CD8-positive, alpha-beta memory T cell (primary cell): ENCODE measurements around the gene ZNF77. TPM values are rescaled to one million over a fixed set of nuclear protein-coding genes. Genes with fewer than 3 reads are reported as not detected.
A peak's percentile ranks its signal among the peaks of the same experiment; 100 is the strongest.
"Not testable (repeated sequence)": the region's sequence is repeated elsewhere in the genome, so short reads cannot be mapped to it uniquely, and the experiment has no call there.

Source experiments
- CTCF ChIA-PET: fragments of 350-600 bp; sonication (Branson Sonifier 250); formaldehyde crosslinking; loops from one replicate; lab custom pipeline; 2021; ENCODE audit warnings: antibody characterized with exemption; lab: Charles Lee
- POLR2A ChIA-PET: fragments of 350-600 bp; sonication (Branson Sonifier 250); formaldehyde crosslinking; loops from one replicate; lab custom pipeline; 2021; ENCODE audit warnings: antibody characterized with exemption; lab: Charles Lee
- DNase-seq, 5 donors: peaks; one replicate each; pipeline versions ENCODE4 v3.0.0 to v3.0.0-alpha.2; 2020 to 2022; ENCODE audit warnings: mixed read lengths in 1 of 5
- H3K27ac ChIP-seq: one replicate; pipeline ENCODE4 v1.7.0; 2013; ENCODE audit warnings: low read depth, mild to moderate bottlenecking, low read length, moderate library complexity
- H3K27me3 ChIP-seq: 2 replicates; pipeline ENCODE4 v1.7.0; 2013; ENCODE audit warnings: low read length, mild to moderate bottlenecking; ENCODE audit not compliant: insufficient read depth, poor library complexity, severe bottlenecking
- H3K36me3 ChIP-seq: 2 replicates; pipeline ENCODE4 v1.7.0; 2013; ENCODE audit warnings: mild to moderate bottlenecking, low read length, moderate library complexity; ENCODE audit not compliant: insufficient read depth
- H3K4me1 ChIP-seq: 2 replicates; pipeline ENCODE4 v1.7.0; 2013; ENCODE audit warnings: mild to moderate bottlenecking, low read length, moderate library complexity; ENCODE audit not compliant: insufficient read depth
- H3K4me3 ChIP-seq: 2 replicates; pipeline ENCODE4 v1.7.0; 2013; ENCODE audit warnings: mild to moderate bottlenecking, low read length
- H3K9me3 ChIP-seq: 2 replicates; pipeline ENCODE4 v1.7.0; 2013; ENCODE audit warnings: mild to moderate bottlenecking, low read length
- H3K27ac Mint-ChIP-seq, 8 donors: one replicate each; pipeline ENCODE4 v1.8.0; 2020 to 2021; ENCODE audit warnings: mixed read lengths in 8 of 8, mild to moderate bottlenecking in 6 of 8, inconsistent platforms in 3 of 8, moderate library complexity in 3 of 8
- H3K27me3 Mint-ChIP-seq, 2 donors: one replicate each; pipeline ENCODE4 v1.8.0; 2020 to 2021; ENCODE audit warnings: mixed read lengths in 2 of 2, mild to moderate bottlenecking in 1 of 2, moderate library complexity in 1 of 2
- H3K36me3 Mint-ChIP-seq, 3 donors: one replicate each; pipeline ENCODE4 v1.8.0; 2020 to 2021; ENCODE audit warnings: mixed read lengths in 3 of 3, inconsistent platforms in 1 of 3, mild to moderate bottlenecking in 1 of 3
- H3K4me1 Mint-ChIP-seq, 3 donors: one replicate each; pipeline ENCODE4 v1.8.0; 2020 to 2021; ENCODE audit warnings: mixed read lengths in 3 of 3, inconsistent platforms in 1 of 3, mild to moderate bottlenecking in 1 of 3
- H3K4me3 Mint-ChIP-seq, 7 donors: one replicate each; pipeline ENCODE4 v1.8.0; 2020 to 2021; ENCODE audit warnings: mixed read lengths in 7 of 7, mild to moderate bottlenecking in 6 of 7, moderate library complexity in 4 of 7, inconsistent platforms in 2 of 7
- H3K9me3 Mint-ChIP-seq, 5 donors: one replicate each; pipeline ENCODE4 v1.8.0; 2020 to 2022; ENCODE audit warnings: mixed read lengths in 5 of 5, mild to moderate bottlenecking in 3 of 5, moderate library complexity in 2 of 5, inconsistent platforms in 1 of 5
- polyA plus RNA-seq: library from polyadenylated mRNA; unstranded; fragments of 300-500 nt; fragmentation: Illumina TruSeq; gene quantifications from one replicate; pipeline ENCODE4 v1.2.3, GENCODE V29; 2021
- total RNA-seq, 2 experiments: library from RNA; stranded (reverse); gene quantifications; one replicate each; pipeline ENCODE4 v1.2.3, GENCODE V29; 2021

ZNF77 gene
- total RNA-seq: 1 to 10 TPM; 3.8 to 4.1 TPM
- polyA plus RNA-seq: 3.1 TPM

DNA sequence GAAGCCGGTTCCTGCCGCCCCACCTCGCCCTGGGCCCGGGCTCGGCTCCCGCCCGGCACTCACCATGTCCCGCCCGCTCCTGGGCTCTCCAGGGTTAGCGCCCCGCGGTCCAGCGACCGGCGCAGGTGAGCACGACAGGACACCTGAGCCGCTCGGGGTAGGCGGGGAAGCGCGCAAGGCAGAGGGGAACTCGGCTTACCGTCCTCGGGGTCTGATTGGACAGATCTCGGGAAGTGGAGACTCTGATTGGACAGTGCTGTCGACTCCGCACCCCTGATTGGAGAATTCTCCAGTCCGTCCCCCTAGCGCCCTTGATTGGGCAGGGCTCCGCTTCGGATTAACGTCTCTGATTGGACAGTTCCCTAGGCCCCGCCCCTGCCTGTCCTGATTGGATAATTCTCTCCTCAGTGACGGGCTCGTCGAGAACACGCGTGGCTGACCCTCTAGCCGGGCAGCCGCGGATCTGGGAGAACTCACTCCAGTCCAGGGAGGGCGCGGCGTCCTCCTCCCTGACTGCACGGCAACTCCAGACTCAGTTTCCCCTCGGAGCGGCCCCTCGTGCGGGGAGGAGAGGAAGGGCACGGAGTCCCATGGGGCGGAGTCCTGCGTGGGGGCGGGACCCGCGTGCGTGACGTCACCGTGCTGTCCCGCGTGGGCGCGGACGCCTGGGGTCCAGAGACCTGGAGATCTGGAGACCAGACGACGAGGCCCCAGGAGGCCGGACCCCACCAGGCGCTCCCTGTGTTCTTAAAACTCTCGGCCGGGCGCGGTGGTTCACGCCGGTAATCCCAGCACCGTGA lies at the start of gene ZNF77:
Gene ZNF77 (minus strand): TSS at position 197 of the 800 bp plus-strand sequence. CDS start 131 bp downstream, at position 66.
- Mint-ChIP-seq H3K36me3 (peaks cover 0 to 12% (median 2%) of the 10 kb centered on the region in 3 donors), H3K4me3 (peak within 1 kb of the TSS; percentile 94 to 100 (median 97)), H3K9me3 (no peaks in the 10 kb centered on the region), H3K27ac (peak within 1 kb of the TSS; percentile 96 to 99 (median 98)), H3K27me3 (peaks cover 0 to 3% of the 10 kb centered on the region in 2 donors), H3K4me1 (peaks cover 29 to 51% (median 31%) of the 10 kb centered on the region in 3 donors)
- DNase-seq: peak; percentile 98 to 99 (median 99)
- no peaks in the 10 kb centered on the region for H3K36me3 ChIP-seq
- peaks cover 19% of the 10 kb centered on the region for H3K4me1 ChIP-seq
- no peaks in the 10 kb centered on the region for H3K9me3 ChIP-seq
- ChIA-PET CTCF (no interaction called here), POLR2A (interaction anchor here (0.6 kb wide), 1 partner anchor 159 kb away, joined by 3 read pairs; no protein-coding TSS in a partner anchor)
- peak within 1 kb of the TSS; percentile 85 for H3K27ac ChIP-seq
- H3K27me3 ChIP-seq: no peaks in the 10 kb centered on the region
- H3K4me3 ChIP-seq: peak within 1 kb of the TSS; percentile 86

GRCh38 chr19:2993579-2993978 lies 48.8 kb upstream of the ZNF77 start:
- DNase-seq: no peak
- Histone ChIP-seq H3K4me1 (no peaks in the 10 kb centered on the region), H3K9me3 (no peaks in the 10 kb centered on the region), H3K27ac (no peak overlapping the region), H3K27me3 (no peaks in the 10 kb centered on the region), H3K36me3 (no peaks in the 10 kb centered on the region), H3K4me3 (no peak overlapping the region)
- Mint-ChIP-seq H3K27me3 (peaks cover 3 to 4% of the 10 kb centered on the region in 2 donors), H3K4me1 (no peaks in the 10 kb centered on the region), H3K9me3 (peaks cover 0 to 2% (median 0%) of the 10 kb centered on the region in 5 donors), H3K4me3 (no peak overlapping the region), H3K36me3 (peaks cover 0 to 7% (median 2%) of the 10 kb centered on the region in 3 donors), H3K27ac (no peak overlapping the region)
- ChIA-PET POLR2A (no interaction called here), CTCF (no interaction called here)

GRCh38 chr19:2992958-2993357 lies 48.2 kb upstream of the ZNF77 start:
- H3K27ac Mint-ChIP-seq: no peak overlapping the region
- peaks cover 0 to 7% (median 2%) of the 10 kb centered on the region in 3 donors for H3K36me3 Mint-ChIP-seq
- no peaks in the 10 kb centered on the region for H3K4me1 Mint-ChIP-seq
- H3K27me3 Mint-ChIP-seq: peaks cover 4 to 5% of the 10 kb centered on the region in 2 donors
- Histone ChIP-seq H3K4me1 (no peaks in the 10 kb centered on the region), H3K27me3 (no peaks in the 10 kb centered on the region), H3K36me3 (no peaks in the 10 kb centered on the region), H3K27ac (no peak overlapping the region), H3K9me3 (no peaks in the 10 kb centered on the region), H3K4me3 (no peak overlapping the region)
- no peak for DNase-seq
- no peak overlapping the region for H3K4me3 Mint-ChIP-seq
- peaks cover 0 to 2% (median 0%) of the 10 kb centered on the region in 5 donors for H3K9me3 Mint-ChIP-seq
- POLR2A ChIA-PET: no interaction called here
- CTCF ChIA-PET: no interaction called here

DNA sequence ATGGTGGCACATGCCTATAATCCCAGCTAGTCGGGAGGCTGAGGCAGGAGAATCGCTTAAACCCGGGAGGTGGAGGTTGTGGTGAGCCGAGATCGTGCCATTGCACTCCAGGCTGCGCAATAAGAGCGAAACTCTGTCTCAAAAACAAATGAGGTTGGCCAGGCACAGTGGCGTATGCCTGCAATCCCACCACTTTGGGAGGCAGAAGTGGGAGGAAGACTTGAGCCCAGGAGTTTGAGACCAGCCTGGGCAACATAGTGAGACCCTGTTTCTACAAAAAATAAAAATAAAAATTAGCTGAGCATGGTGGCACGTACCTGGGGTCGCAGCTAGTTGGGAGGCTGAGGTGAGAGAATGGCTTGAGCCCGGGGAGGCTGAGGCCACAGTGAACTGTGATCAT lies 47.6 kb upstream of the ZNF77 start:
- H3K4me3 ChIP-seq, POLR2A ChIA-PET, H3K9me3 Mint-ChIP-seq, DNase-seq, H3K27ac ChIP-seq, CTCF ChIA-PET, H3K4me3 Mint-ChIP-seq, H3K9me3 ChIP-seq, H3K27ac Mint-ChIP-seq, H3K36me3 Mint-ChIP-seq, H3K27me3 Mint-ChIP-seq, H3K36me3 ChIP-seq, H3K4me1 Mint-ChIP-seq, H3K4me1 ChIP-seq, H3K27me3 ChIP-seq: not testable (repeated sequence)

- Mint-ChIP-seq H3K4me1 (no peaks in the 10 kb centered on the region), H3K27ac (no peak overlapping the region), H3K9me3 (no peaks in the 10 kb centered on the region), H3K4me3 (no peak overlapping the region), H3K27me3 (peaks cover 5 to 7% of the 10 kb centered on the region in 2 donors), H3K36me3 (no peaks in the 10 kb centered on the region)
- no peak overlapping the region for H3K4me3 ChIP-seq
- H3K9me3 ChIP-seq: no peaks in the 10 kb centered on the region
- no peak overlapping the region for H3K27ac ChIP-seq
- H3K36me3 ChIP-seq: no peaks in the 10 kb centered on the region
- POLR2A ChIA-PET: no interaction called here
- DNase-seq: no peak
- no peaks in the 10 kb centered on the region for H3K4me1 ChIP-seq
- H3K27me3 ChIP-seq: no peaks in the 10 kb centered on the region
- CTCF ChIA-PET: interaction anchor here (1.0 kb wide), 1 partner anchor 13 kb away, joined by 3 read pairs; the partner anchor contains the start of gene TLE6
Observed at GRCh38 chr19:2989236-2989946, 44.6 kb upstream of the ZNF77 start.

- no peaks in the 10 kb centered on the region for H3K36me3 Mint-ChIP-seq
- H3K4me1 Mint-ChIP-seq: no peaks in the 10 kb centered on the region
- no peaks in the 10 kb centered on the region for H3K4me1 ChIP-seq
- H3K27me3 Mint-ChIP-seq: peaks cover 6 to 9% of the 10 kb centered on the region in 2 donors
- no peaks in the 10 kb centered on the region for H3K36me3 ChIP-seq
- H3K4me3 ChIP-seq: no peak overlapping the region
- H3K9me3 ChIP-seq: no peaks in the 10 kb centered on the region
- CTCF ChIA-PET: interaction anchor here (1.0 kb wide), 1 partner anchor 12 kb away, joined by 3 read pairs; the partner anchor contains the start of gene TLE6
- POLR2A ChIA-PET: no interaction called here
- H3K9me3 Mint-ChIP-seq: no peaks in the 10 kb centered on the region
- DNase-seq: no peak
- H3K4me3 Mint-ChIP-seq: no peak overlapping the region
- H3K27ac ChIP-seq: no peak overlapping the region
- H3K27me3 ChIP-seq: no peaks in the 10 kb centered on the region
- H3K27ac Mint-ChIP-seq: no peak overlapping the region
Observed at GRCh38 chr19:2988568-2988967, 43.8 kb upstream of the ZNF77 start.

GRCh38 chr19:2987797-2988196 lies 43.0 kb upstream of the ZNF77 start:
- POLR2A ChIA-PET: no interaction called here
- H3K36me3 ChIP-seq: no peaks in the 10 kb centered on the region
- H3K27me3 ChIP-seq: no peaks in the 10 kb centered on the region
- Mint-ChIP-seq H3K27ac (no peak overlapping the region), H3K36me3 (no peaks in the 10 kb centered on the region), H3K9me3 (no peaks in the 10 kb centered on the region), H3K4me3 (no peak overlapping the region), H3K27me3 (peaks cover 10 to 13% of the 10 kb centered on the region in 2 donors), H3K4me1 (no peaks in the 10 kb centered on the region)
- no peak for DNase-seq
- no peak overlapping the region for H3K27ac ChIP-seq
- H3K4me3 ChIP-seq: no peak overlapping the region
- H3K9me3 ChIP-seq: no peaks in the 10 kb centered on the region
- no peaks in the 10 kb centered on the region for H3K4me1 ChIP-seq
- CTCF ChIA-PET: no interaction called here

DNA sequence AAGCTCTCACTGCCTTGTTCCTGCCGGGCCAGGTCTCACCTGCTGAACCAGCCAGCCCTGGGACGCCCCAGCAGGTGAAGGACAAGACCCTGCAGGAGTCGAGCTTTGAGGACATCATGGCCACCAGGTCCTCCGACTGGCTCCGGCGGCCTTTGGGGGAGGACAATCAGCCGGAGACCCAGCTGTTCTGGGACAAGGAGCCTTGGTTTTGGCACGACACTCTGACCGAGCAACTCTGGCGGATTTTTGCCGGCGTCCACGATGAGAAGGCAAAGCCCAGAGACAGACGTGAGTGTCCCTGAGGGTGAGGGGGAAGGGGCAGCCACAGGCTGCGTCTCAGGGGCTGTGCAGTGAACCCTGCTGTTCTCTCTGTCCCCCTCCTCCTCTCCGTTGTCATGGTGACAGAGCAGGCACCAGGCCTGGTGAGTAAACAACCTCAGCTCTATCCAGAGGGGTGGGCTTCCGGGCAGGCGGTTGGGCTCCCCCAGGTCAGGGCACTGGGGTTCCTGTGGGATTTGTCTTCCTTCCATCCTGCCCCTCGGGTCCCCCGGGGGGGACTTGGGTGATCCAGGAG lies 42.3 kb upstream of the ZNF77 start:
- CTCF ChIA-PET: no interaction called here

More for the DNA sequence above, 42.3 kb upstream of the ZNF77 start:
- no peaks in the 10 kb centered on the region for H3K9me3 Mint-ChIP-seq
- DNase-seq: no peak
- POLR2A ChIA-PET: no interaction called here
- H3K4me3 ChIP-seq: no peak overlapping the region
- H3K36me3 ChIP-seq: no peaks in the 10 kb centered on the region
- peaks cover 10 to 13% of the 10 kb centered on the region in 2 donors for H3K27me3 Mint-ChIP-seq
- no peaks in the 10 kb centered on the region for H3K36me3 Mint-ChIP-seq
- no peaks in the 10 kb centered on the region for H3K4me1 Mint-ChIP-seq
- H3K27ac Mint-ChIP-seq: no peak overlapping the region
- H3K9me3 ChIP-seq: no peaks in the 10 kb centered on the region
- H3K27ac ChIP-seq: no peak overlapping the region
- no peak overlapping the region for H3K4me3 Mint-ChIP-seq
- no peaks in the 10 kb centered on the region for H3K4me1 ChIP-seq
- no peaks in the 10 kb centered on the region for H3K27me3 ChIP-seq
